GM19328 (cell line): Measurements from ENCODE around the gene C14orf132.

ENCODE experiments used
- ATAC-seq: cut with Tn5 transposase; IDR thresholded peaks from one replicate; pipeline ENCODE4 v1.9.1; 2021; ENCODE audit warnings: mild to moderate bottlenecking, moderate library complexity; ENCODE audit not compliant: unreplicated experiment

The C14orf132 gene

GRCh38 chr14:96114002-96114401 is 74.8 kb downstream of the C14orf132 start:
- ATAC-seq: no peak

GRCh38 chr14:96117101-96117897 is 78.1 kb downstream of the C14orf132 start:
- no peak for ATAC-seq

GRCh38 chr14:96117960-96118359 is 78.8 kb downstream of the C14orf132 start:
- ATAC-seq: no peak

DNA sequence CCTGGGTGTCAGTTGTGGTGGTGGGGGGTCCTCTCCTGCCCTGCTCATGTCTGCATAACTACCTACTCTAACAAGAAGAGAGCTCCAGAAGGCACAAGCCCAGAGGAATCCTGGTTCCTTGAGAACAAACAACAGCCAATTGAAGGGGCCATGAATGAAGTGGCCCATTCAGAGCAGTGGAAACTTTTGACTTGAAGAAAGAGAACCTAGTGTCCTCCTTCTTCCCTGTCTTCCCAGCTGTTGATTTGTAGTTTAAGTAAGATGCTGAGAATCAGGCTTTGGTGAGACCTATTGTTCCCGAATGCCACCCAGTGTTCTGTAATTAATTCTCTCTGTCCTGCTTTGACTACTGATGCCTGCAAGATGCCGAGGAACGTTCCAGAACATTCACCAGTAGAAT is 79.2 kb downstream of the C14orf132 start:
- no peak for ATAC-seq

- no peak for ATAC-seq
Measured at GRCh38 chr14:96119947-96120346, 80.8 kb downstream of the C14orf132 start.

GRCh38 chr14:96120392-96120791 is 81.2 kb downstream of the C14orf132 start:
- no peak for ATAC-seq

GRCh38 chr14:96120941-96121340 is 81.8 kb downstream of the C14orf132 start:
- no peak for ATAC-seq

DNA sequence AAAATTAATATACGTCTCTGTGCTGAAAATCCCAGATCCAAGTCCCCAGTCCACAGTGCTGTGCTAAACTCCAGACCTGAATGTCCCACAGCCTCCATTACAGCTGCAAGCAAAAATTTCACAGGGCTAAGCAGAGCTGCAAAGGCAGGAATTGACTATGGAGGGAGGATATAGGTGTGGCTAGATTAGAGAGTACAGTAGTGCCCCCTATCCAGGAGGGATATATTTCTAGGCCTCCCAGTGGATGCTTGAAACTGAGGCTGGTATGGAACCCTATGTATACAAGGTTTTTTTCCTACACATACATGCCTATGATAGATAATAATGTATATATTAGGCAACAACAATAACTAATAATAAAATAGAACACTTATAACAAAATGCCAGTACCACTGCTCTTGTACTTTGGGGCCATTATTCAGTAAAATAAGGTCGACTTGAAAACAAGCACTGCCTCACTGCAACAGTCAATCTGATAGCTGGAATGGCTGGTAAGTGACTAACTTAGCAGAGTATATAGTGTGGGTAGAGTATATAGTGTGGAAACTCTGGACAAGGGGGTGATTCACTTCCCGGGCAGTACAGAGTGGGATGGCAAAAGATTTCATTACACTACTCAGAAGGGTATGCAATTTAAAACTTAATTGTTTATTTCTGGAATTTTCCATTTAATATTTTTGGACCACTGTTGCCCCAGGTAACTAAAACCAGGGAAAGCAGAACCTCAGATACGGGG is 82.7 kb downstream of the C14orf132 start:
- no peak for ATAC-seq

GRCh38 chr14:96122496-96122895 is 83.3 kb downstream of the C14orf132 start:
- no peak for ATAC-seq

- no peak for ATAC-seq
Measured at GRCh38 chr14:96125536-96125935, 86.4 kb downstream of the C14orf132 start.

GRCh38 chr14:96126339-96126782 is 87.2 kb downstream of the C14orf132 start:
- no peak for ATAC-seq

DNA sequence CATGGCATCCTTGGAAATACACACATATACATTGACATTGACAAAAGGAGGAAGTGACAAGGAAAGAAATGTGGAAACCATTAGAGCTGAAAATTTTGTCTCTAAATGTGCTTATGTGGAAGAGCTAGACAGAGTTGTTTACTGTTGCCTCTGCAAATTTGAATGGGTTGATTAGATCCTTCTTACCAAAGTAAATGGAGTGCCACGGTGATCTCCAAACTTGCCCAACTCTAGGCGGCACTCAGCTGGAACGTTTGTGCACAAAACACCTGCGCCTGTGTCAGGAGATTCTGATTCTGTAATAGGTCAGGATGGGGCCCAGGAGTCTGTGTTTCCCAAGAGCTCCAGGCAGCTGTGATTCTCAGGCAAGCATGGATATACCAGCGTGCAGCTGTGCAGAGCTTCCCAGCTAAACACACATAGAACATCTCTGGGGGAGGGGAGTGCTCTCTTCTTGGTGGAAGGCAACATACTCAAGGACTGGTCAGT is 87.7 kb downstream of the C14orf132 start:
- ATAC-seq: no peak

GRCh38 chr14:96129128-96129736 is 90.1 kb downstream of the C14orf132 start:
- no peak for ATAC-seq

GRCh38 chr14:96130391-96130790 is 91.2 kb downstream of the C14orf132 start:
- no peak for ATAC-seq

- no peak for ATAC-seq
Measured at GRCh38 chr14:96130854-96131253, 91.7 kb downstream of the C14orf132 start.

GRCh38 chr14:96131836-96132235 is 92.7 kb downstream of the C14orf132 start:
- no peak for ATAC-seq

- no peak for ATAC-seq
Measured at GRCh38 chr14:96134508-96134907, 95.3 kb downstream of the C14orf132 start.

DNA sequence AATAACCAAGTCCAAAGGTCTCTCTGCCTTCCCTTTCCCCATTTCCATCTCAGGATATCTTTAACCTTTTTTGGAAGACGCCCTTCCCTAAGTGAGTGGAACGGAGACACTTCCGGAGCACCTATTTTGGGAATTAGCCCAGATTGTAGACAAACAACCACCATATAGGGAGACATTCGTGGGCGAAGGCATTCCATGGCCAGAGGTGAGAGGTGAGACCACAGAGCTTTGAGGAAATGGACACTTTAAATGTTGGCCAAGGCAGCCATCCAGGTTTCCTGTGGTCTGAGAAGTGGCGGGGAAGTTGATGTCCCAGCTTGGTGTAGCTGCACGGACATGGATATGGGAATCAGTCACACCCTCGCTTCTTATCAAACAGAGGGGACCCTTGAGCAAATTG is 96.1 kb downstream of the C14orf132 start:
- no peak for ATAC-seq

- no peak for ATAC-seq
Measured at GRCh38 chr14:96136371-96137005, 97.3 kb downstream of the C14orf132 start.

GRCh38 chr14:96138241-96138640 is 99.1 kb downstream of the C14orf132 start:
- no peak for ATAC-seq

DNA sequence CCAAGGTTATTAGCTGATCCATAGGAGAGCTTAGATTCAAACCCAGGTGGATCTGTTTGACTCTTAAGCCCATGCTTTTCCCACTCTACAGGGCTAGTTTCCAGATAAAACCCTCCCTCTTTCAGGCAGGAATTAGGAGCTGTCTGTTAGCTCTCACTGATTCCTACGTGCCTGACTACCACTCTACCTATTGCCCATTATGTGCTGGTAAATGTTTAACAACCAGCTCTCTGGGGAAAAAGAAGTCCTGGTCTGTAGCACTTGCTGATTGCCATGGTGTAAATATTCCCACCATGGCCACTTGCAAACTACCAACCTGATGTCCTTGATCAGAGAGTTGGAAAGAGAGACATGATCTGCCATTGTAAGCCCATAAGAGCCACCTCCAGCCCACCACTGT is 100.0 kb downstream of the C14orf132 start:
- ATAC-seq: no peak
